OCI-M2 (cell line): Measurements from ENCODE around the gene DHX16.

Experiments used
- DNase-seq: peaks from one replicate; lab custom pipeline; 2025; ENCODE audit not compliant: unreplicated experiment; lab: John Stamatoyannopoulos, UW

DHX16 gene

DNA sequence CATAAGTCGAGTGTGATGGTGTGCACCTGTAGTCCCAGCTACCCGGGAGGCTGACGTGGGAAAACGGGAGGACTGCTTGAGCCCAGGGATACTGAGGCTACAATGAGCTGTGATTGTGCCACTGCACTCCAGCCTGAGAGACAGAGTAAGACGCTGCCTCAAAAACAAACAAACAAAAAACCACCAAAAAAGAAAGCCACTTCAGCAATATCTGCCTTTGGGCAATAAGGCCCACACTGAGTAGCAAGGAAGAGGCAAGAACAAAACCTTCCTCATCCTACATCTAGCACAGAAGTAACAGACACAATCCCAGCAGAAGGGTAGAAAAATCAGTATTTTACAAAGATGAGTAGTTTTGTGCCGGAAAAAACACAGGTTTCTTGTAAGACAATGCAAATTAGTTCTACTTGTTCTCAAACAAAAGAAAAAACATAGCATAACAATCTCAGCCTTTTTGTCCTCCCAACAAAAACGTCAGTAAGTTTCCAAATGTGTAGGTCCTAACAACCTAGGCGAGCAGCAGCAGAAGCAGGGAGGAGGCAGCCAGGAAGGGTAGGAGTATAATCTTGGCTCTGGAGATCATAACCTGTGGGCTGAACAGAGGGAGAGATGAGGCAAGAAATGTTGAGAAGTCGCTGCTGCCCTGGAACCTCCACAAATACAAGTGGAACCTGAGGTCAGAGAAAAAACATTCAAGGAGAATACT, 61.5 kb downstream of the DHX16 start:
- DNase-seq = no peak

GRCh38 chr6:30610065-30610464, 62.7 kb downstream of the DHX16 start:
- DNase-seq = no peak

GRCh38 chr6:30603961-30604360, 68.8 kb downstream of the DHX16 start:
- no peak for DNase-seq
